ENCODE measurements around the gene PRPH.
"Not testable (repeated sequence)": the region's sequence is repeated elsewhere in the genome, so short reads cannot be mapped to it uniquely, and the experiment has no call there.

DNA sequence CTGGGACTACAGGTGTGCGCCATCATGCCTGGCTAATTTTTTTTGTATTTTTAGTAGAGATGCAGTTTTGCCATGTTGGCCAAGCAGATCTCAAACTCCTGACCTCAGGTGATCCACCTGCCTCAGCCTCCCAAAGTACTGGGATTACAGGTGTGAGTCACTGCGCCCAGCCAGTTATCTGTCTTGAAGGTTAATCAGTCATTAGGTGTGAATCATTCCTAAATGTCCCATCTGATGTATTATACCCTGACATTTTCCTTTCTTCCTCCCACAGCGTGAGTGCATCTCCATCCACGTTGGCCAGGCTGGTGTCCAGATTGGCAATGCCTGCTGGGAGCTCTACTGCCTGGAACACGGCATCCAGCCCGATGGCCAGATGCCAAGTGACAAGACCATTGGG, 25.8 kb upstream of the PRPH start:
- TF ChIP-seq POLR2AphosphoS5 (IDR thresholded peaks at IDR 0.05; ENCODE audit: low read length); MAX (IDR thresholded peaks at IDR 0.05; ENCODE audit: low read depth, low read length); MXI1 (IDR thresholded peaks at IDR 0.05; ENCODE audit: low read depth, low read length); CREB1 (IDR thresholded peaks at IDR 0.05; ENCODE audit: low read depth); CHD2 (IDR thresholded peaks at IDR 0.05; ENCODE audit: borderline replicate concordance, low read depth, low read length); RAD21 (IDR thresholded peaks at IDR 0.05; ENCODE audit: insufficient read depth, low read depth, low read length); RCOR1 (conservative IDR thresholded peaks at IDR 0.05; ENCODE audit: low read depth, low read length); JUNB (IDR thresholded peaks at IDR 0.05); CTCF (IDR thresholded peaks at IDR 0.05 in 2 of 3, conservative IDR thresholded peaks at IDR 0.05 in 1 of 3; ENCODE audit: control insufficient read depth in 2 of 3, extremely low read depth in 1 of 3, insufficient read depth in 1 of 3, low read depth in 3 of 3, low read length in 3 of 3); RAD51 (IDR thresholded peaks at IDR 0.05); CBX5 (IDR thresholded peaks at IDR 0.05; ENCODE audit: low read depth); TAF1 (IDR thresholded peaks at IDR 0.05; ENCODE audit: borderline replicate concordance, low read depth, low read length): not testable (repeated sequence)
- TF ChIP-seq, protein P1, sequence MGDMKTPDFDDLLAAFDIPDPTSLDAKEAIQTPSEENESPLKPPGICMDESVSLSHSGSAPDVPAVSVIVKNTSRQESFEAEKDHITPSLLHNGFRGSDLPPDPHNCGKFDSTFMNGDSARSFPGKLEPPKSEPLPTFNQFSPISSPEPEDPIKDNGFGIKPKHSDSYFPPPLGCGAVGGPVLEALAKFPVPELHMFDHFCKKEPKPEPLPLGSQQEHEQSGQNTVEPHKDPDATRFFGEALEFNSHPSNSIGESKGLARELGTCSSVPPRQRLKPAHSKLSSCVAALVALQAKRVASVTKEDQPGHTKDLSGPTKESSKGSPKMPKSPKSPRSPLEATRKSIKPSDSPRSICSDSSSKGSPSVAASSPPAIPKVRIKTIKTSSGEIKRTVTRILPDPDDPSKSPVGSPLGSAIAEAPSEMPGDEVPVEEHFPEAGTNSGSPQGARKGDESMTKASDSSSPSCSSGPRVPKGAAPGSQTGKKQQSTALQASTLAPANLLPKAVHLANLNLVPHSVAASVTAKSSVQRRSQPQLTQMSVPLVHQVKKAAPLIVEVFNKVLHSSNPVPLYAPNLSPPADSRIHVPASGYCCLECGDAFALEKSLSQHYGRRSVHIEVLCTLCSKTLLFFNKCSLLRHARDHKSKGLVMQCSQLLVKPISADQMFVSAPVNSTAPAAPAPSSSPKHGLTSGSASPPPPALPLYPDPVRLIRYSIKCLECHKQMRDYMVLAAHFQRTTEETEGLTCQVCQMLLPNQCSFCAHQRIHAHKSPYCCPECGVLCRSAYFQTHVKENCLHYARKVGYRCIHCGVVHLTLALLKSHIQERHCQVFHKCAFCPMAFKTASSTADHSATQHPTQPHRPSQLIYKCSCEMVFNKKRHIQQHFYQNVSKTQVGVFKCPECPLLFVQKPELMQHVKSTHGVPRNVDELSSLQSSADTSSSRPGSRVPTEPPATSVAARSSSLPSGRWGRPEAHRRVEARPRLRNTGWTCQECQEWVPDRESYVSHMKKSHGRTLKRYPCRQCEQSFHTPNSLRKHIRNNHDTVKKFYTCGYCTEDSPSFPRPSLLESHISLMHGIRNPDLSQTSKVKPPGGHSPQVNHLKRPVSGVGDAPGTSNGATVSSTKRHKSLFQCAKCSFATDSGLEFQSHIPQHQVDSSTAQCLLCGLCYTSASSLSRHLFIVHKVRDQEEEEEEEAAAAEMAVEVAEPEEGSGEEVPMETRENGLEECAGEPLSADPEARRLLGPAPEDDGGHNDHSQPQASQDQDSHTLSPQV (IDR thresholded peaks at IDR 0.05), result not testable (repeated sequence)
- TF ChIP-seq, protein P2, sequence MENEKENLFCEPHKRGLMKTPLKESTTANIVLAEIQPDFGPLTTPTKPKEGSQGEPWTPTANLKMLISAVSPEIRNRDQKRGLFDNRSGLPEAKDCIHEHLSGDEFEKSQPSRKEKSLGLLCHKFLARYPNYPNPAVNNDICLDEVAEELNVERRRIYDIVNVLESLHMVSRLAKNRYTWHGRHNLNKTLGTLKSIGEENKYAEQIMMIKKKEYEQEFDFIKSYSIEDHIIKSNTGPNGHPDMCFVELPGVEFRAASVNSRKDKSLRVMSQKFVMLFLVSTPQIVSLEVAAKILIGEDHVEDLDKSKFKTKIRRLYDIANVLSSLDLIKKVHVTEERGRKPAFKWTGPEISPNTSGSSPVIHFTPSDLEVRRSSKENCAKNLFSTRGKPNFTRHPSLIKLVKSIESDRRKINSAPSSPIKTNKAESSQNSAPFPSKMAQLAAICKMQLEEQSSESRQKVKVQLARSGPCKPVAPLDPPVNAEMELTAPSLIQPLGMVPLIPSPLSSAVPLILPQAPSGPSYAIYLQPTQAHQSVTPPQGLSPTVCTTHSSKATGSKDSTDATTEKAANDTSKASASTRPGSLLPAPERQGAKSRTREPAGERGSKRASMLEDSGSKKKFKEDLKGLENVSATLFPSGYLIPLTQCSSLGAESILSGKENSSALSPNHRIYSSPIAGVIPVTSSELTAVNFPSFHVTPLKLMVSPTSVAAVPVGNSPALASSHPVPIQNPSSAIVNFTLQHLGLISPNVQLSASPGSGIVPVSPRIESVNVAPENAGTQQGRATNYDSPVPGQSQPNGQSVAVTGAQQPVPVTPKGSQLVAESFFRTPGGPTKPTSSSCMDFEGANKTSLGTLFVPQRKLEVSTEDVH (IDR thresholded peaks at IDR 0.05; ENCODE audit: low read depth, partially characterized antibody), result not testable (repeated sequence)
